GM11168 (cell line): Measurements from ENCODE around the gene RANBP1.

Experiments used
- in situ Hi-C: fragments of 300-500 bp; cut with MboI; formaldehyde crosslinking; loops from one replicate; pipeline ENCODE4 v1.12.0; 2022; ENCODE audit warnings: low sequenced_read_pairs; ENCODE audit not compliant: unreplicated experiment

RANBP1 gene

GRCh38 chr22:20106849-20107237 is 9.1 kb upstream of the RANBP1 start:
- in situ Hi-C loops = no loop called here

- in situ Hi-C loops = no loop called here
Observed at GRCh38 chr22:20107471-20107901, 8.4 kb upstream of the RANBP1 start.

GRCh38 chr22:20107951-20108756 is 7.8 kb upstream of the RANBP1 start:
- in situ Hi-C loops = no loop called here

- in situ Hi-C loops = no loop called here
Observed at GRCh38 chr22:20108757-20109230, 7.1 kb upstream of the RANBP1 start.

GRCh38 chr22:20109411-20110358 is 6.2 kb upstream of the RANBP1 start:
- in situ Hi-C loops = no loop called here

- in situ Hi-C loops = no loop called here
Observed at GRCh38 chr22:20110359-20110985, 5.4 kb upstream of the RANBP1 start.

GRCh38 chr22:20111045-20111688 is 4.7 kb upstream of the RANBP1 start:
- in situ Hi-C loops = no loop called here

GRCh38 chr22:20111689-20112622 is 3.9 kb upstream of the RANBP1 start:
- in situ Hi-C loops = no loop called here

- in situ Hi-C loops = no loop called here
Observed at GRCh38 chr22:20112623-20113511, 3.0 kb upstream of the RANBP1 start.

- in situ Hi-C loops = no loop called here
Observed at GRCh38 chr22:20113551-20114310, 2.2 kb upstream of the RANBP1 start.

GRCh38 chr22:20114506-20115475 is 1.1 kb upstream of the RANBP1 start:
- in situ Hi-C loops = no loop called here

GRCh38 chr22:20116376-20116950 is 559 bp downstream of the RANBP1 start:
- in situ Hi-C loops = no loop called here

GRCh38 chr22:20116951-20117632 is 1.2 kb downstream of the RANBP1 start, which contains the start of gene TRMT2A:
Gene TRMT2A, minus strand, starts transcription at chr22:20117226. Its CDS starts 320 bp downstream, at chr22:20116906.
- in situ Hi-C loops = no loop called here

- in situ Hi-C loops = no loop called here
Observed at GRCh38 chr22:20117633-20118299, 1.9 kb downstream of the RANBP1 start.
